GM12878 (cell line): ENCODE measurements around the gene CLEC20A. TPM values are rescaled to one million over a fixed set of nuclear protein-coding genes. Genes with fewer than 3 reads are reported as not detected.

Experiments used
- ATAC-seq: fragments of 200-7000 bp; cut with Tn5 transposase; 3 replicates; pipeline ENCODE4 v1.9.1; 2020; ENCODE audit warnings: mild to moderate bottlenecking, moderate library complexity
- BruUV-seq: library from RNA; stranded (reverse); fragments of 400-500 nt; replicated peaks from 2 replicates; lab custom pipeline; 2021; lab: Mats Ljungman, UMichigan
- CTCF ChIA-PET: fragments of 300-600 bp; sonication (Branson Sonifier 250); formaldehyde crosslinking; extraction: SDS; loops from one replicate; lab custom pipeline; 2021; ENCODE audit warnings: inconsistent platforms; lab: Yijun Ruan, JAX
- POLR2A ChIA-PET: fragments of 350-600 bp; formaldehyde crosslinking; extraction: SDS; loops from one replicate; lab custom pipeline; 2021; ENCODE audit warnings: inconsistent platforms; lab: Charles Lee
- RAD21 ChIA-PET: fragments of 300-600 bp; sonication (Branson Sonifier 250); formaldehyde crosslinking; loops from one replicate; lab custom pipeline; 2023; ENCODE audit warnings: antibody characterized with exemption; ENCODE audit not compliant: unreplicated experiment; lab: Charles Lee
- SMC1A ChIA-PET: fragments of 300-600 bp; sonication (Branson Sonifier 250); formaldehyde crosslinking; loops from one replicate; lab custom pipeline; 2023; ENCODE audit not compliant: unreplicated experiment, uncharacterized antibody; lab: Charles Lee
- DNase-seq: peaks from one replicate; pipeline ENCODE4 v3.0.0-alpha.2; 2011; ENCODE audit warnings: low read depth, low spot score
- FAIRE-seq: peaks from 3 replicates; lab custom pipeline; 2011; peaks lifted over from hg19 to GRCh38; lab: Jason Lieb, UNC
- H2AFZ ChIP-seq: 2 replicates; pipeline ENCODE4 v1.6.0; 2011; ENCODE audit warnings: low read depth, low read length, control low read depth; ENCODE audit not compliant: control insufficient read depth
- H3K27ac ChIP-seq: 2 replicates; pipeline ENCODE4 v1.5.1; 2011; ENCODE audit warnings: control low read depth; ENCODE audit not compliant: control insufficient read depth, insufficient read depth
- H3K27me3 ChIP-seq, 2 experiments: replicated peaks in 1 of 2; 2 replicates each; pipeline versions ENCODE4 v1.6.0 to v1.6.1; 2011; ENCODE audit warnings: low read length in 1 of 2; ENCODE audit not compliant: control insufficient read depth in 2 of 2, insufficient read depth in 2 of 2
- H3K36me3 ChIP-seq, 2 experiments: 2 replicates each; pipeline ENCODE4 v1.5.1; 2011; ENCODE audit warnings: low read length in 1 of 2; ENCODE audit not compliant: control insufficient read depth in 2 of 2, insufficient read depth in 2 of 2
- H3K4me1 ChIP-seq: 2 replicates; pipeline ENCODE4 v1.6.1; 2011; ENCODE audit warnings: mild to moderate bottlenecking, low read length, moderate library complexity, mixed read lengths; ENCODE audit not compliant: control insufficient read depth, insufficient read depth
- H3K4me2 ChIP-seq: 2 replicates; pipeline ENCODE4 v1.6.0; 2011; ENCODE audit warnings: control low read depth; ENCODE audit not compliant: control insufficient read depth, insufficient read depth
- H3K4me3 ChIP-seq: fragments of 200-600 bp; sonication (generic); 2 replicates; pipeline ENCODE4 v1.5.1; 2016
- H3K79me2 ChIP-seq: 2 replicates; pipeline ENCODE4 v1.6.0; 2011; ENCODE audit warnings: low read length; ENCODE audit not compliant: control insufficient read depth, insufficient read depth
- H3K9ac ChIP-seq: 2 replicates; pipeline ENCODE4 v1.8.0; 2011; ENCODE audit warnings: low read length, control low read depth, mixed read lengths; ENCODE audit not compliant: control insufficient read depth, insufficient read depth
- H3K9me3 ChIP-seq: replicated peaks from 3 replicates; pipeline ENCODE4 v1.5.1; 2011; ENCODE audit warnings: mild to moderate bottlenecking, low read length; ENCODE audit not compliant: control insufficient read depth, insufficient read depth
- H4K20me1 ChIP-seq: 2 replicates; pipeline ENCODE4 v1.6.0; 2011; ENCODE audit not compliant: control insufficient read depth, insufficient read depth
- CBFB ChIP-seq: IDR thresholded peaks from 2 replicates; pipeline ENCODE4 v1.6.1; 2016; ENCODE audit warnings: antibody characterized with exemption, low read depth
- ESRRA ChIP-seq: IDR thresholded peaks from 2 replicates; pipeline ENCODE4 v1.6.1; 2012; ENCODE audit warnings: mild to moderate bottlenecking, low read length, improper control_type of control experiment
- EZH2 ChIP-seq: IDR thresholded peaks from 2 replicates; pipeline ENCODE4 v1.6.1; 2012; ENCODE audit warnings: low read depth, mild to moderate bottlenecking, control low read depth, inconsistent platforms, low read length, borderline replicate concordance; ENCODE audit not compliant: control insufficient read depth
- IRF3 ChIP-seq: fragments of 450-650 bp; IDR thresholded peaks from 2 replicates; pipeline ENCODE4 v1.6.1; 2014; ENCODE audit warnings: mild to moderate bottlenecking
- JUNB ChIP-seq: IDR thresholded peaks from 2 replicates; pipeline ENCODE4 v1.6.1; 2016; ENCODE audit warnings: antibody characterized with exemption, mild to moderate bottlenecking
- KLF5 ChIP-seq: fragments of 450-650 bp; IDR thresholded peaks from 2 replicates; pipeline ENCODE4 v1.6.1; 2014; ENCODE audit warnings: mild to moderate bottlenecking; ENCODE audit not compliant: partially characterized antibody
- NRF1 ChIP-seq: conservative IDR thresholded peaks from 2 replicates; pipeline ENCODE4 v1.6.1; 2011; ENCODE audit warnings: mild to moderate bottlenecking, low read depth, low read length, improper control_type of control experiment
- PAX5 ChIP-seq: IDR thresholded peaks from 2 replicates; pipeline ENCODE4 v1.6.1; 2011; ENCODE audit warnings: low read depth, low read length, borderline replicate concordance
- POLR2AphosphoS2 ChIP-seq: IDR thresholded peaks from 2 replicates; pipeline ENCODE4 v1.6.1; 2011; ENCODE audit warnings: low read depth, mild to moderate bottlenecking, low read length, improper control_type of control experiment, moderate library complexity
- SMARCA5 ChIP-seq: fragments of 450-650 bp; IDR thresholded peaks from 2 replicates; pipeline ENCODE4 v1.6.1; 2017; ENCODE audit warnings: mild to moderate bottlenecking
- STAT1 ChIP-seq: fragments of 450-650 bp; conservative IDR thresholded peaks from 2 replicates; pipeline ENCODE4 v1.6.1; 2014; ENCODE audit warnings: antibody characterized with exemption, mild to moderate bottlenecking
- TARDBP ChIP-seq: IDR thresholded peaks from 2 replicates; pipeline ENCODE4 v1.6.1; 2016; ENCODE audit warnings: borderline replicate concordance
- YBX1 ChIP-seq: fragments of 450-650 bp; IDR thresholded peaks from 2 replicates; pipeline ENCODE4 v1.6.1; 2016; ENCODE audit warnings: antibody characterized with exemption
- ZNF274 ChIP-seq: IDR thresholded peaks from one replicate; pipeline ENCODE4 v1.8.0; 2011; ENCODE audit not compliant: insufficient read length, insufficient read depth
- ZSCAN29 ChIP-seq: fragments of 450-650 bp; IDR thresholded peaks from 2 replicates; pipeline ENCODE4 v1.6.1; 2017; ENCODE audit warnings: mild to moderate bottlenecking, moderate library complexity
- WGBS: methylation state at CpG from one replicate; pipeline ENCODE4 v1.1.6; 2016; ENCODE audit warnings: low lambda C conversion rate; ENCODE audit not compliant: insufficient replicate concordance, insufficient coverage; ENCODE audit errors: missing lambda C conversion rate; 5-methylcytosine and 5-hydroxymethylcytosine counted together
- in situ Hi-C: fragments of 300-500 bp; cut with MboI; formaldehyde crosslinking; loops from 9 replicates; pipeline ENCODE4 v1.14.3; 2018; ENCODE audit warnings: mixed read lengths
- intact Hi-C: fragments of 100-400 bp; cut with micrococcal nuclease; formaldehyde crosslinking; loops from one replicate; pipeline ENCODE4 v1.14.2; 2022; ENCODE audit not compliant: unreplicated experiment
- polyA plus RNA-seq, 11 experiments: library from polyadenylated mRNA; depleted of rRNA in 4 of 11; unstranded in 6 of 11; stranded (reverse) in 5 of 11; fragments of >200 nt; fragmentation: Nextera tagmentation in 4 of 11; fragmentation: Illumina TruSeq in 1 of 11; extraction: Ambion mirVana in 4 of 11; extraction: Trizol in 1 of 11; gene quantifications; 1 replicate in 1 of 11; 2 replicates in 10 of 11; pipeline versions ENCODE4 v1.2.1 to v1.2.3, GENCODE V29; 2011 to 2016; ENCODE audit warnings: inconsistent platforms in 2 of 11, missing spikeins in 2 of 11, low read depth in 1 of 11
- total RNA-seq, 4 experiments: library from RNA; depleted of rRNA in 3 of 4; stranded (reverse); fragments of >200 nt in 3 of 4; fragmentation: Illumina TruSeq in 1 of 4; extraction: Trizol in 1 of 4; gene quantifications; 2 replicates each; pipeline versions ENCODE4 v1.2.1 to v1.2.3, GENCODE V29; 2013 to 2021
- TF ChIP-seq, protein P1 (sequence below): IDR thresholded peaks from 2 replicates; pipeline ENCODE4 v1.6.1; 2011; ENCODE audit warnings: borderline replicate concordance, low read depth, mild to moderate bottlenecking, moderate library complexity, low read length; ENCODE audit not compliant: insufficient read depth, poor library complexity, severe bottlenecking

The CLEC20A gene
- total and polyA plus RNA-seq, 10 of the 15 experiments (the other 5 are each of a cell fraction or from before 2014, with no cell fraction given), result not detected

GRCh38 chr1:178451529-178451928, 45.2 kb downstream of the CLEC20A start:
- no peak overlapping the region for H2AFZ ChIP-seq
- no peaks in the 10 kb centered on the region for H3K4me1 ChIP-seq
- WGBS, result 33% methylated on average over 3 of the region's 3 CpGs
- H3K27ac ChIP-seq, result no peak overlapping the region
- in situ Hi-C loops (no loop called here), intact Hi-C loops (no loop called here)
- H3K4me3 ChIP-seq, result no peak overlapping the region
- no peak for ATAC-seq
- CTCF ChIA-PET, result interaction anchor here (0.7 to 1.5 kb wide), 2 partner anchors 151 to 153 kb away, joined by 3 read pairs; no protein-coding TSS in a partner anchor
- no TSS peak for BruUV-seq
- RAD21 ChIA-PET, result no interaction called here
- H4K20me1 ChIP-seq, result no peaks in the 10 kb centered on the region
- FAIRE-seq, result no peak
- no peaks in the 10 kb centered on the region for H3K36me3 ChIP-seq
- H3K27me3 ChIP-seq, result no peaks in the 10 kb centered on the region
- H3K4me2 ChIP-seq, result no peak overlapping the region
- no peak for TF ChIP-seq TARDBP
- no peak for TF ChIP-seq ESRRA
- TF ChIP-seq NRF1, result no peak
- TF ChIP-seq, protein P1, sequence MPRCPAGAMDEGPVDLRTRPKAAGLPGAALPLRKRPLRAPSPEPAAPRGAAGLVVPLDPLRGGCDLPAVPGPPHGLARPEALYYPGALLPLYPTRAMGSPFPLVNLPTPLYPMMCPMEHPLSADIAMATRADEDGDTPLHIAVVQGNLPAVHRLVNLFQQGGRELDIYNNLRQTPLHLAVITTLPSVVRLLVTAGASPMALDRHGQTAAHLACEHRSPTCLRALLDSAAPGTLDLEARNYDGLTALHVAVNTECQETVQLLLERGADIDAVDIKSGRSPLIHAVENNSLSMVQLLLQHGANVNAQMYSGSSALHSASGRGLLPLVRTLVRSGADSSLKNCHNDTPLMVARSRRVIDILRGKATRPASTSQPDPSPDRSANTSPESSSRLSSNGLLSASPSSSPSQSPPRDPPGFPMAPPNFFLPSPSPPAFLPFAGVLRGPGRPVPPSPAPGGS, result no peak
- no peak for TF ChIP-seq EZH2
- TF ChIP-seq JUNB, result no peak
- TF ChIP-seq KLF5, result no peak
- no peak for TF ChIP-seq ZSCAN29
- no peak for TF ChIP-seq SMARCA5
- no peak for TF ChIP-seq STAT1
- TF ChIP-seq CBFB, result no peak
- TF ChIP-seq IRF3, result no peak
- no peak for TF ChIP-seq POLR2AphosphoS2
- no peak for TF ChIP-seq PAX5
- TF ChIP-seq ZNF274, result no peak
- no peak for TF ChIP-seq YBX1
- SMC1A ChIA-PET, result no interaction called here
- no peak for DNase-seq
- POLR2A ChIA-PET, result no interaction called here
- H3K9ac ChIP-seq, result no peak overlapping the region
- no peaks in the 10 kb centered on the region for H3K9me3 ChIP-seq
- H3K79me2 ChIP-seq, result no peaks in the 10 kb centered on the region
